Ovary (tissue), 9 donors: ENCODE measurements around the gene POLQ. TPM values are rescaled to one million over a fixed set of nuclear protein-coding genes. Genes with fewer than 3 reads are reported as not detected.
"Not testable (repeated sequence)": the region's sequence is repeated elsewhere in the genome, so short reads cannot be mapped to it uniquely, and the experiment has no call there.

Experiments
- DNase-seq, 5 donors: peaks; one replicate each; pipeline ENCODE4 v3.0.0-alpha.2; 2019 to 2020
- H3K27ac ChIP-seq, 2 donors: fragments of 200-600 bp; one replicate each; pipeline versions ENCODE4 v1.5.1 to v1.8.0; 2019 to 2022
- H3K27me3 ChIP-seq: fragments of 200-600 bp; one replicate; pipeline ENCODE4 v1.8.0; 2022
- H3K36me3 ChIP-seq: fragments of 200-600 bp; sonication (generic); one replicate; pipeline ENCODE4 v1.5.1; 2019
- H3K4me1 ChIP-seq: one replicate; pipeline ENCODE4 v1.8.1; 2013; ENCODE audit warnings: mild to moderate bottlenecking, moderate library complexity; ENCODE audit not compliant: insufficient read depth
- H3K4me3 ChIP-seq: fragments of 200-600 bp; sonication (generic); one replicate; pipeline ENCODE4 v1.5.1; 2017
- H3K9me3 ChIP-seq, 2 donors: fragments of 200-600 bp in 1 of 2; sonication (generic) in 1 of 2; one replicate each; pipeline versions ENCODE4 v1.5.1 to v1.8.1; 2013 to 2019; ENCODE audit warnings: mild to moderate bottlenecking in 1 of 2, moderate library complexity in 1 of 2
- EP300 ChIP-seq: sonication (generic); formaldehyde crosslinking; IDR thresholded peaks from one replicate; pipeline ENCODE4 v1.6.1; 2017; ENCODE audit warnings: antibody characterized with exemption
- POLR2A ChIP-seq: fragments of 450-650 bp; IDR thresholded peaks from one replicate; pipeline ENCODE4 v1.6.1; 2017; ENCODE audit warnings: antibody characterized with exemption, mild to moderate bottlenecking, moderate library complexity
- WGBS, 3 donors: extraction: QIAGEN DNeasy Blood & Tissue Kit in 1 of 3; methylation state at CpG; one replicate each; pipeline versions ENCODE4 v1.1.5 to v1.1.7; 2013 to 2017; 5-methylcytosine and 5-hydroxymethylcytosine counted together
- intact Hi-C, 4 donors: fragments of 100-400 bp; cut with DNase I; formaldehyde crosslinking; loops; one replicate each; pipeline versions ENCODE4 v1.11.0 to v1.15.1; 2022 to 2023
- polyA plus RNA-seq, 2 donors: library from polyadenylated mRNA; stranded (reverse); fragments of 200-250 nt in 1 of 2; fragments of 350-450 nt in 1 of 2; fragmentation: Illumina TruSeq in 1 of 2; extraction: RNeasy Lipid Tissue Mini Kit (QIAGEN cat#74804) in 1 of 2; gene quantifications; one replicate each; pipeline ENCODE4 v1.2.3, GENCODE V29; 2013 to 2014
- total RNA-seq, 7 donors: library from RNA; depleted of rRNA in 2 of 7; stranded (reverse); fragments of >200 nt in 2 of 7; fragmentation: NEBNext Ultra II Directional in 3 of 7; extraction: Animal tissue kit (Norgen Biotek cat#: 25700) in 3 of 7; gene quantifications; one replicate each; pipeline versions ENCODE4 v1.1.0 to v1.2.4, GENCODE V29; 2016 to 2023
- TF ChIP-seq, protein P1 (sequence below), 3 donors: fragments of 450-650 bp in 2 of 3; fragments of 200-600 bp in 1 of 3; IDR thresholded peaks; one replicate each; pipeline versions ENCODE4 v1.5.1 to v1.8.0; 2016 to 2022; ENCODE audit warnings: antibody characterized with exemption in 3 of 3, mild to moderate bottlenecking in 1 of 3
- donor health status: DM: no; HTN: no; CAD: no; lungs with moderate emphysema.
- donor health status: DM: no; HTN: no; CAD: no.
- donor health status: Bipolar disorder and iron deficiency.
- donor health status: DM: yes; HTN: yes; CAD: no.
- donor health status: DM: no; HTN: no; CAD: no.
- donor health status: DM: yes; HTN: yes; CAD: no.

POLQ gene
- total and polyA plus RNA-seq, 9 donors, result 0.08 to 0.55 (median 0.22) TPM

DNA sequence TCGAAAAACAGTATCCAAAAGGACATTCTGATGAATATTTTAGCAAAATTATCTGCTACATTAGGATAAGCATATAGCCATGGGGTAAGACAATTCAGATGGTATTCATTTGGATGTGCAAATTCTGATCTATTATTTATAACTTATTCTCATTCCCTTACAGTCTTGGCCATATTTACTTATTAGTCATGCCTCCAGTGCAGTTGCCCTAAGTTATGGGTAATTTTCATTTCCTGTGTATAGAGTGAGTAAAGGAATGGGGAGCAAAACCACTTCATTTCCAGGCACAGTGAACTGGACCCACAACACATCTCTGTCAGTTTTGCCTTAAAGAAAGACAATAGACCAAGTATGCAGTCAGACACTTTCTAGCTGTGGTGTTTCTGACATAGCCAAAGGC, 134.3 kb downstream of the POLQ start:
- no peaks in the 10 kb centered on the region for H3K4me1 ChIP-seq
- TF ChIP-seq EP300 (no peak), POLR2A (no peak)
- TF ChIP-seq, protein P1, sequence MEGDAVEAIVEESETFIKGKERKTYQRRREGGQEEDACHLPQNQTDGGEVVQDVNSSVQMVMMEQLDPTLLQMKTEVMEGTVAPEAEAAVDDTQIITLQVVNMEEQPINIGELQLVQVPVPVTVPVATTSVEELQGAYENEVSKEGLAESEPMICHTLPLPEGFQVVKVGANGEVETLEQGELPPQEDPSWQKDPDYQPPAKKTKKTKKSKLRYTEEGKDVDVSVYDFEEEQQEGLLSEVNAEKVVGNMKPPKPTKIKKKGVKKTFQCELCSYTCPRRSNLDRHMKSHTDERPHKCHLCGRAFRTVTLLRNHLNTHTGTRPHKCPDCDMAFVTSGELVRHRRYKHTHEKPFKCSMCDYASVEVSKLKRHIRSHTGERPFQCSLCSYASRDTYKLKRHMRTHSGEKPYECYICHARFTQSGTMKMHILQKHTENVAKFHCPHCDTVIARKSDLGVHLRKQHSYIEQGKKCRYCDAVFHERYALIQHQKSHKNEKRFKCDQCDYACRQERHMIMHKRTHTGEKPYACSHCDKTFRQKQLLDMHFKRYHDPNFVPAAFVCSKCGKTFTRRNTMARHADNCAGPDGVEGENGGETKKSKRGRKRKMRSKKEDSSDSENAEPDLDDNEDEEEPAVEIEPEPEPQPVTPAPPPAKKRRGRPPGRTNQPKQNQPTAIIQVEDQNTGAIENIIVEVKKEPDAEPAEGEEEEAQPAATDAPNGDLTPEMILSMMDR (IDR thresholded peaks at IDR 0.05), result no peak
- H3K27me3 ChIP-seq, result no peaks in the 10 kb centered on the region
- 95 to 100% (median 96%) methylated on average over 1 of the region's 1 CpG for WGBS, 3 donors
- H3K27ac ChIP-seq, result no peak overlapping the region
- H3K4me3 ChIP-seq, result no peak overlapping the region
- DNase-seq, result no peak
- H3K9me3 ChIP-seq, result no peaks in the 10 kb centered on the region
- intact Hi-C loops, result no loop called here
- no peaks in the 10 kb centered on the region for H3K36me3 ChIP-seq

DNA sequence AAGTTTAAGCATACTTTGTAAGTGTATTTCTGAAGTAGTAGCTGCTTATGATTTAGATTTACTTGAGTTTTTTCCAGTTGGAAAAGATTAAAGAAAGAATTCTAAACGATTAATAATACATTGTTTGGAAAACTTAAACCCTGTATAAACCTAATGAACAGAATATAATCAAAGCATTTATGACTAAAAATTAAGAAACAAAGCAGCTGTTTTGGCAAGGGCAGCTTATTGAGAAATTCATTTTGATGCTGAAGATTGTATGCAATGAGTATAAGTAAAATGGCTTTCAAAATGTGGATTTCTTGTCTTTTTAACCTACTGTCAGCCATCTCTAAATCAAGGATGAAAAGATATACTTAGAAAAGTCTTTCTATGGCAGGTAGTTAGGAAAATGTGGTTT, 140.2 kb downstream of the POLQ start:
- TF ChIP-seq EP300 (no peak), POLR2A (no peak)
- TF ChIP-seq, protein P1 (IDR thresholded peaks at IDR 0.05), result no peak
- DNase-seq, result no peak
- H3K27ac ChIP-seq, result no peak overlapping the region
- intact Hi-C loops, result no loop called here
- no peaks in the 10 kb centered on the region for H3K27me3 ChIP-seq
- H3K36me3 ChIP-seq, result no peaks in the 10 kb centered on the region
- 8 to 30% (median 15%) methylated on average over 1 of the region's 1 CpG for WGBS, 3 donors
- no peaks in the 10 kb centered on the region for H3K4me1 ChIP-seq
- no peak overlapping the region for H3K4me3 ChIP-seq
- no peaks in the 10 kb centered on the region for H3K9me3 ChIP-seq

DNA sequence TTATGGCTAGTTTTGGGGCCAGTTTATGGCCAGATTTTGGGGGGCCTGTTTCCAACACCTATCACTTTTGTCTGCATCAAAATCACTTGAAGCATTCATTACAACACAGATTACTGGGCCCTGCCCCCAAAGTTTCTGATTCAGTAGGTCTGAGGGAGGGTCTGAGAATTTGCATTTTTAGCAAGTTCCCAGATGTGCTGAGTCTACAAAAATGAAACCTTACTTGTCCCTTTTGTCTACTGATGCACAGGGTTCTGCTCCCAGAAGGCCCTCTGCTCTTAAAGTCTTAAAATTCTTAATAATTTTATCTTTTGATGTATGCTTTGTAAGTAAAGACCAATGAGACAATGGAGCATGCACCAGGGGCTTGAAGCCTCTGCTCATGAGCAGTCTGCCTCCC, 146.0 kb downstream of the POLQ start:
- TF ChIP-seq, protein P1 (IDR thresholded peaks at IDR 0.05), result no peak
- no peak for TF ChIP-seq EP300
- TF ChIP-seq POLR2A, result no peak
- intact Hi-C loops, result no loop called here
- Histone ChIP-seq H3K4me1 (peaks cover 4% of the 10 kb centered on the region), H3K27me3 (no peaks in the 10 kb centered on the region), H3K27ac (no peak overlapping the region), H3K9me3 (no peaks in the 10 kb centered on the region), H3K4me3 (no peak overlapping the region), H3K36me3 (no peaks in the 10 kb centered on the region)
- DNase-seq, result no peak

DNA sequence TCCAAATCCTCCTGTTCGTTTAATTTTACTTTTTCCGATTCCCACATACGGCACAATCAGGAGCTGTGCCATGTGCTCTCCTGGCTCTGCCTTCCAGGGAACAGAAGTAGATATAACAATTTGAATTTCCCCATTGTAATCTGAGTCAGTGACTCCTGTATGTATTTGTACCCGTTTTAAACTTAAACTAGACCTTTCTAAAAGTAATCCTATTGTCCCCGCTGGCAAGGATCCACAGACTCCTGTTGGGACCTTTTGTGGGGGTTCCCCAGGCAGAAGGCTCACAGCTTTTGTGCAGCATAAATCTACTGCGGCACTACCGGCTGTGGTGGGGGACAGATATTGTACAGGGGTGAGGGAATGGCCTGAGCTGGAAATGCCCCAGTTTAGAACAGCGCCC, 147.7 kb downstream of the POLQ start:
- H3K27ac ChIP-seq, result not testable (repeated sequence)

DNA sequence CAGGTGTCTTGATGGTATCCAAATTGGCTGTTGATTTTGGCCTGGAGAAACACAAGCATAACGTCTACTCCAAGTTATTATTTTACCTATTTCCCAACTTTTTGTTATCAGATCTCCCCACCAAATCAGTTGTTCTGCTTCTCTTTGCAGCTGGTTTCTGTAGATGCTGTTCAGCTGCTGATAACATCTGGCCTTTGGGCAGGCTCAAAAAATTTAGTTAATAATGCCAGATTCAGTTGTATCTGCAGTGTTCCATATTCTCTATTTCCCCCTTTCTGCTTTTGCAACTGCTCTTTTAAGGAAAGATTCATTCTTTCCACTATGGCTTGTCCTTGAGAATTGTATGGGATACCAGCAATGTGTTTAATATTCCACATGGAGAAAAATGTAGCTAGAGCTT, 149.8 kb downstream of the POLQ start:
- H3K9me3 ChIP-seq, H3K36me3 ChIP-seq, H3K27me3 ChIP-seq, intact Hi-C loops, H3K4me3 ChIP-seq, H3K4me1 ChIP-seq, DNase-seq, H3K27ac ChIP-seq: not testable (repeated sequence)
- WGBS, 3 donors, result 0% methylated on average over 1 of the region's 1 CpG; no CpG with 5 or more reads in 2 of the 3 donors

More for the DNA sequence above, 147.7 kb downstream of the POLQ start:
- H3K9me3 ChIP-seq, H3K27me3 ChIP-seq, H3K4me3 ChIP-seq, H3K4me1 ChIP-seq, H3K36me3 ChIP-seq, DNase-seq, intact Hi-C loops: not testable (repeated sequence)
- 19 to 41% (median 26%) methylated on average over 8 of the region's 8 CpGs for WGBS, 3 donors

DNA sequence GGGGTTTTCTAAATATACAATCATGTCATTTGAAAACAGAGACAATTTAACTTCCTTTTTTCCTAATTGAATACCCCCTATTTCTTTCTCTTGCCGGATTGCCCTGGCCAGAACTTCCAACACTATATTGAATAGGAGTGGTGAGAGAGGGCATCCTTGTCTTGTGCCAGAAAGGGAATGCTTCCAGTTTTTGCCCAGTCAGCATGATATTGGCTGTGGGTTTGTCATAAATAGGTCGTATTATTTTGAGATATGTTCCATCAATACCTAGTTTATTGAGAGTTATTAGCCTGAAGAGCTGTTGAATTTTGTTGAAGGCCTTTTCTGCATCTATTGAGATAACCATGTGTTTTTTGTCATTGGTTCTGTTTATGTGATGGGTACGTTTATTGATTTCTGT, 157.5 kb downstream of the POLQ start:
- H3K27me3 ChIP-seq, H3K27ac ChIP-seq, H3K36me3 ChIP-seq, H3K9me3 ChIP-seq, intact Hi-C loops, H3K4me1 ChIP-seq, H3K4me3 ChIP-seq, DNase-seq: not testable (repeated sequence)
- WGBS, 3 donors, result 82 to 88% (median 85%) methylated on average over 3 of the region's 3 CpGs

Other genes with a start within 250 kb of the POLQ start
- gene ARGFX, start 22.0 kb upstream of the POLQ start, total RNA-seq, result not detected
- not detected for gene ARGFX, start 22.0 kb upstream of the POLQ start, polyA plus RNA-seq
- 1 to 10 TPM in 1 of 7 donors, under 1 TPM in 5, not detected in 1; 0.08 to 1.2 (median 0.17) TPM for gene FBXO40, start 47.4 kb upstream of the POLQ start, total RNA-seq
- gene FBXO40, start 47.4 kb upstream of the POLQ start, polyA plus RNA-seq, result under 1 TPM; 0.11 to 0.63 TPM
- 10 to 100 TPM in 6 of 7 donors, 1 to 10 TPM in 1; 7.0 to 35.1 (median 13.3) TPM for gene HCLS1, start 114.9 kb upstream of the POLQ start, total RNA-seq
- 10 to 100 TPM; 11.6 to 45.9 TPM for gene HCLS1, start 114.9 kb upstream of the POLQ start, polyA plus RNA-seq
- gene GOLGB1, start 203.8 kb upstream of the POLQ start, total RNA-seq, result 10 to 100 TPM; 39.6 to 70.5 (median 52.7) TPM
- 10 to 100 TPM; 18.9 to 31.7 TPM for gene GOLGB1, start 203.8 kb upstream of the POLQ start, polyA plus RNA-seq